Stimulated activated CD8-positive, alpha-beta memory T cell treated with anti-CD3 and anti-CD28 coated beads, Interleukin-4, amount 100 ng/mL, for 4 hours (primary cell): ENCODE results near the gene ASPSCR1.
"Not testable (repeated sequence)": the region's sequence is repeated elsewhere in the genome, so short reads cannot be mapped to it uniquely, and the experiment has no call there.

ENCODE experiments used
- DNase-seq, 2 donors: peaks; one replicate each; pipeline ENCODE4 v3.0.0-alpha.2; 2020; ENCODE audit warnings: low read depth in 2 of 2, low spot score in 1 of 2

Gene ASPSCR1

DNA sequence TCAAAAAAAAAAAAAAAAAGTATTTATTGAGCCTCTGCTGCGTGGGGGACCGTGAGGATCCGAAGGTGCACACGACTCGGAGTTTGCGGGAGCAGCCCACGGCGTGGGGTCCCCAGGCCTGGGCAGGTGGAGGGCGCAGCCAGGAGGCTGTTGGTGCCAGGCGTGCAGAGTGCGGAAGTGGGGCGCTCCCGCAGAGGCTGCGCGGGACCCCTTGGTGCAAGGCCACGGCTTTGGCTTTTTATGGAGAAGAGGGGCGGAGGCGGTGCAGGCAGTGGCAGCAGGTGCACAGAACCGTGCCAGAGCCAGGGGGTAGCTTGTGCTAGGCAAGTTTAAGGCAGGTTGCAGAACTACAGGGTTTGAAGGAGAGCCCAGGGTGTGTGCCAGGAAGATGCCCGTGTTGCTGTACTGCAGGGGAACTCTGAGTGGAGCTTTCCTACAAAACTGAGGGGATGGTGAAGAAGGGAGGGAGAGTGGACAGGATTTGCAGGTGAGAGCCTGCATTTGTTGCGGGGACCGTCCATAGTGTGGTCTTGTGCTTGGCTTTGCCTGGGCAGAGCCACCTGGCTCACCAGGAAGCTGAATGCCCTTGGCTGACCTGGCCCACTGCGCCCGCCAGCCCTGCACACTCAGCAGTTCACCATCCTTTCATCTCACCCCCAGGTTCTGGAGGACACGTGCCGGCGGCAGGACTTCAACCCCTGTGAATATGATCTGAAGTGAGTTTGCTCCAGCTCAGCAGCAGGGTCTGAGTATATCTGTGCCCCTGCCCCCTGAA is 1.3 kb downstream of the ASPSCR1 start:
- no peak for DNase-seq

DNA sequence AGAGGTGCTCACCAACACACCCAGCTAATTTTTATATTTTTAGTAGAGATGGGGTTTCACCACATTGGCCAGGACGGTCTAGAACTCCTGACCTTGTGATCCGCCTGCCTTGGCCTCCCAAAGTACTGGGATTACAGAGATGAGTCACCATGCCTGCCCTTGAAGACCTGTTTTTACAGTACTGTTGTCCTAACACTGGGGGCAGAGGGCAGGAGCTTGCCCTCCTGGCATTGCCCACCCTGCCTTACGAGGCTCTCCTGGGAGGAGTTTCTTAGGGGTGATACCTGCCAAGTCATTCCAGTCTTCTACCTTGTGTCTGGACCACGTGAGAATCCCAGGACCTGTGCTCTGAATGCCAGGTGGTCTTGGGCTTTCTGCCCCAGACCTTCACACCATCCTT is 2.7 kb downstream of the ASPSCR1 start:
- no peak for DNase-seq

DNA sequence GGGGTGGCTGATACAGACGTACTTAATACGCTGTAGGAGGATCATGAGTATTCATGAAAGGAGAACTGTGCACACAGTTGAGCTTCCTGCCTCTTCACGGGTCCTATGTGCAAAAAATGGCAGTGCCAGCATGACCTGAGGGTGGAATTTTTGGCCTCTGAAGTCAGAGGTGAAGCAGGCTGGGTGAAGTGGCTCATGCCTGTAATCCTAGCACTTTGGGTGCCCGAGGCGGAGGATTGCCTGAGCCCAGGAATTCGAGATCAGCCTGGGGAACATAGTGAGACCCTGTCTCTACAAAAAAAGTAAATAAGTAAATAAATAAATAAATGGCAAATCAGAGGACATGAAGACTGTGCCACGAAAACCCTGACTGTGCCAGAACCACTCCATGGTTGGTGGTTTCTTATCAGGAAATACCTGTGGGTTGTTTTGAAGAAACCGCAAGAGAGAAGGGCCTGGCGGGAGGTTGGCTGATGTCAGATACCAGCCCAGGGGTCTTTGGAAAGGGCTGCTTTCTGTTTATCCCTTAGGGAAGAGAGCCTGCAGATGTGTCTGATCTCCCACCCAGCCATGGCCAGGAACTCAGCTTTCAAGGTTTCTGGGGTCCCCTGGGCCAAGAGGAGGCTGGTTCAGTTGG is 3.4 kb downstream of the ASPSCR1 start:
- no peak for DNase-seq

DNA sequence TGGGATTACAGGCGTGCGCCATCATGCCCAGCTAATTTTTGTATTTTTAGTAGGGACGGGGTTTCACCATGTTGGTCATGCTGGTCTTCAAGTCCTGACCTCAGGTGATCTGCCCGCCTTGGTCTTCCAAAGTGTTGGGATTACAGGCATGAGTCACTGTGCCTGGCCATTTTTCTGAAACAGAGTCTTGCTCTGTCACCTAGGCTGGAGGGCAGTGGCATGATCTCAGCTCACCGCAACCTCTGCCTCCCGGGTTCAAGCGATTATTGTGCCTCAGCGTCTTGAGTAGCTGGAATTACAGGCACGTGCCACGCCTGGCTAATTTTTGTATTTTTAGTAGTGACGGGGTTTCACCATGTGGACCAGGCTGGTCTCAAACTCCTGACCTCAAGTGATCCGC is 4.1 kb downstream of the ASPSCR1 start:
- DNase-seq = not testable (repeated sequence)

DNA sequence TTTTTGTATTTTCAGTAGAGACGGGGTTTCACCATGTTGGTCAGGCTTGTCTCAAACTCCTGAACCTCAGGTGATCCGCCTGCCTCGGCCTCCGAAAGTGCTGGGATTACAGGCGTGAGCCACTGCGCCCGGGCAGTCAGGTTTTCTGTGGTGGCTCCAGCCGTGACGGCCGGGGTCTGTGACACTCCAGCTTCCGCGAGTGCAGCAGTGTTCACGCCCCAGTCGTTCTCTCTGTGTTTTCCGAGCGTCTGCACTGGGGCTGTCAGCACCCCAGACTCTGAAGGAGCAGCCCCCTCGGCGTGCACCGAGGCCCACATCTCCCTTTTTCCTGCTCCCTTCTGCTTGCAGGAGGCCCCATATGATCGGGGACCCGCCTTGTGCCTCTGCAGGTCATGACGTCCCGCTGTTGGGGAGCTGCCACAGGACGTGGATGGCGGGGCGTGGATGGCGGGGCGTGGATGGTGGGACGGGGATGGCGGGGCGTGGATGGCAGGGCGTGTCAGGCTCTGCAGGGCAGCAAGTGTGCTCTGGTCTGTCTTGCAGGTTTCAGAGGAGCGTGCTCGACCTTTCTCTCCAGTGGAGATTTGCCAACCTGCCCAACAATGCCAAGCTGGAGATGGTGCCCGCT is 5.7 kb downstream of the ASPSCR1 start:
- no peak for DNase-seq

DNA sequence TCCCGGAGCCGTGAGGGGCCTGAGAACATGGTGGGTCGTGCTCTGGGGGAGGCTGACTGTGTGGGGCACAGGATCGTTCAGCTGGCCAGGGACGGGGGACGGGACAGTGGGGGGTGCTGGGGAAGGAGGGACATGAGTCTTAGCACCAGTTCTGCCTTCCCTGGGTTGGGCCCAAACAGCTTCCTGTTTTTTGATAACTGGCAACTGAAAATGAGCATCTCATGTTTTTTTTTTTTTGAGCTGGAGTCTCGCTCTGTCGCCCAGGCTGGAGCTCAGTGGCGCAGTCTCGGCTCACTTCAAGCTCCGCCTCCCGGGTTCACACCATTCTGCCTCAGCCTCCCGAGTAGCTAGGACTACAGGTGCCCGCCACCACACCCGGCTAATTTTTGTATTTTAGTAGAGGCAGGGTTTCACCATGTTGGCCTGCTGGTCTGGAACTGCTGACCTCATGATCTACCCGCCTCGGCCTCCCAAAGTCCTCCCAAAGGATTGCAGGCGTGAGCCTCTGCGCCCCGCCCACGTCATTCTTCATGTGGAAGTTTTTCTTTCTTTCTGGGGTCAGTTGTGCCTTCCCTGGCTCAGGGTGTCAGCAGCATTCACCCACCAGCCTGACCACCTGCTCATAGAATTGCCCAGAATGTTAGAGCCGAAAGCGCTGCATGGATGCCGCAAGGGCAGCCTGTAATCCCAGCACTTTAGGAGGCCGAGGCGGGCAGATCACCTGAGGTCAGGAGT is 6.4 kb downstream of the ASPSCR1 start:
- no peak for DNase-seq

DNA sequence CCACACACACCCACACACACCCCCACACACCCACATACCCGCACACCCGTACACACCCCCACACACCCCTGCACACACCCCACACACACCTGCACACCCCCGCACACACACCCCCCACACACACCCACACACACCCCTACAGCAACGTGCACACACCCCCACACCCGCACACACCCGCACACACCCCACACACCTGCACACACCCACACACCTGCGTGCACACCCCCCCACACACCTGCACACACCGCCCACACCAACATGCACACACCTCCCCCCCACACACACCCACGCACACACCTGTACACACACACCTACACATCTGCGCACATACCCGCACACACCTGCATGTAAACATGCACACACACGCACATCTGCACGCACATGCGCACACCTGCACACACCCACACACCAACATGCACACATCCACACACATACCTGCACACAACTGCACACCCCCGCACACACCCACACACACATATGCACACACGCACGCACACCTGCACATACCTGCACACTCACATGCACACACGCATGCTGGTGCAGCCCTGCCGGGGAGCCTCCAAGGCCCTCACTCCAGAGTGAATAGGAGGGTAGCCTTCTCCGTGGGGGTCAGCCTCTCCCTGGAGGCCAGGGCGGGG is 7.5 kb downstream of the ASPSCR1 start:
- DNase-seq = no peak

DNA sequence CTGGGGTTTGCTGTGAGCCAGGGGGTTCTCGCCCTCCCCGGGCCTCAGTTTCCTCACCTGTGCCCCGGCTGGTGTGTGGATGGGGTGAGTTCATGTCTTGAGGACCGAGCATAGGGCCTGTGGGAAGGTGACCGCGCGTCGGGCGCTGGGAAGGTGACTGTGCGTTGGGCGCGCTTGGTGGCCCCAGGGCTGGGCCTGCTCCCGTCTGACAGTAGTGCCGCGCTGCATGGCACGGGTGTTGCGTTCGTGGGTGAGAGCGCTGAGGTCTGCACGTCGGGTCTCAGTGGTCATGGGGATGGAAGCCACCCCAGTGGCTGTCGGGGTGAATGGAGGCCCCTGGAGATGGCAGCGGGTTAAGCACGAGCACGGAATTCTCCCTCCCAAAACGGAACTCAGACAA is 9.2 kb downstream of the ASPSCR1 start:
- no peak for DNase-seq

DNA sequence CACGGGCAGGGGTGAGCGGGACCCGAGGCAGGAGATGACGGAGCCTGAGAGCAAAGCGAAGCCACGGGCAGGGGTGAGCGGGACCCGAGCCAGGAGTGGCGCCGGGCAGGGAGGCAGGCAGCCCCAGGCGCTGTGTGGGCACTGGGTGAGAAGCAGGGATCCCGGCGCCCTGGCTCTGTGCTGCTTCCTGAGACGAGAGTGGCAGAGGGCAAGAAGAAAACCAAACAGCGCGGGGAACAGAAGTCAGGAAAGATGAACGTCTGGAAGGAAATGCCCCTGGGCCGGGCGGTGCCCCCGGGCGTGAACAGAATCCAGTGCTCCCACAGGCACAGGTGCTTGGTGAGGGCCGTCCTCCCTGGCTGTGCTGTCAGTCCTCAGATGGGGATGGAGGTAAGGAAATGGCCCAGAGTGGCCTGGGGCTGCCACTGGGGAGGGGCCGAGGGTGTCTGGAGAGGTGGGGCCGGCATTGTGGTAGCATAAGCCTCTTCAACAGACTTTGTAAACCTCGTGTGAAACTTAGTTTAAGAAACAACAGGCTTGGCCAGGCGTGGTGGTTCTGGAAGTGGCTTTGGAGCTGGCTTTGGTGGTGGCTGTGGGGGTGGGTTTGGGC is 9.8 kb downstream of the ASPSCR1 start:
- DNase-seq = no peak

DNA sequence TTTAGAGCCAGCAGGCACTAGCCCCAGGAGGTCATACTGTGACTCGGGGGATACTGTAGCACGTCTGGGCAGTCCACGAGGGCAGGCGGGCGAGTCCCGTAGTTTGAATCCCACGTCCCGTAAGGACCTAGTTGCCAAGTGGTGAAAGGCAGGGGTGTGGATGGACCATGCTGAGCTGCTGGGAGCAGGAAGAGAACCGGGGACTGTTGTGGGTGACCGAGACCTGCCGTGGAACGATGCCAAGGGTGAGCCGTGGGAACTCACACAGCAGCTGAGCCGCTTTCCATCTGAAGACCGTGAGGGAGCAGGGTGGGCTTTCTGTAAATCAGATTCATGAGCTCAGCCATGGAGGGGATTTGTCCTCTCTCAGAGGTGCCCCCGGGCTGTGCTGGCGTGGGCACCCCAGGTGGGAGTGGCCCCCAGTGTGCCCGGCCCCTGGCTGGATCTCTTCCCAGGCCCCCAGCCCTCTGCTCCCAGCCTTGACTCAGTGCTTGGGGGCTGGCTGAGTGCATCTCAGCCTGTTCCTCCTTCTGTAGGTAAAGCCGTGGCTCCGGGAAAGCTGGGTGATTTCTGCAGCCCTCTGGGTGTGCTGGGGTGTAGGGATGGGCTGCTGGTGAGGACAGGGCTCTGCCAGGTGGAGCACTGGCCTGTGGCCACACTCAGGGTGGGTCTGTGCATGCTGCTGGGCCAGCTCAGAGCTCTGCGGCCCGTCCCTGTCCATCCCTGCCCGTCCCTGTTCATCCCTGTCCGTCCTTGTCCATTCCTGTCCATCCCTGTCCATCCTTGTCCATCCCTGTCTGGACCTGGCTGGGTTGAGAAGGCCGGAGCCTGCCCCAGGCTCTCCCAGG is 13.6 kb downstream of the ASPSCR1 start:
- DNase-seq = no peak

DNA sequence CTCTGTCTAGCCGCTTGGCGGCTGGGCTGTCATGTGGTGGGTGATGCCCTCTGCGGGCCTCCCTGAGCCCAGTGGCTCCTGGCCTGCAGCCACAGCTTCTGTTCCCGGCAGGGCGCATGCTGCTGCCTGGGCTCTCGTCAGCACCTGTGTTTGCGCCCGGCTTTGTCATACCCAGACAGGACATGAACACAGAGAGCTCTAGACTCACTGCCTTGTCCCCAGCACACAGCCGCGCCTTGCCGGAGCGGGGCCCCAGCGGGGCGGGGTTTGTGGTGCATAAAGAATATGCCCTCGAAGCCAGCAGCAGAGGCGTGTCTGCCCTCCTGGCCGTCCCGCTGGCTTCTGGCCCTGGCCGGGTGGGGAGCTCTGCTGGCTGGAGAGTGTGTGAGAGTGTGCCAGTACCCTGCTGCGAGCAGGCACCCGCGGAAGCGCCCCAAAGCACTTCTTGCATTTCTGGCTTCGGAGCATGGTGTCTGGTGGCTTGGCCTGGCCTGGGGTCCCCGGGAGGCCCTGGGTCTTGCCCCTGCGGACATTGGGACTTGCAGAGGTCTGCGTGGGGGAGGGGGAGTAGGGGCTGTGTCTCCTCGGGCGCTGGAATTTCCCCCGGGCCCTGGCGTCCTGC is 14.4 kb downstream of the ASPSCR1 start:
- DNase-seq = no peak

DNA sequence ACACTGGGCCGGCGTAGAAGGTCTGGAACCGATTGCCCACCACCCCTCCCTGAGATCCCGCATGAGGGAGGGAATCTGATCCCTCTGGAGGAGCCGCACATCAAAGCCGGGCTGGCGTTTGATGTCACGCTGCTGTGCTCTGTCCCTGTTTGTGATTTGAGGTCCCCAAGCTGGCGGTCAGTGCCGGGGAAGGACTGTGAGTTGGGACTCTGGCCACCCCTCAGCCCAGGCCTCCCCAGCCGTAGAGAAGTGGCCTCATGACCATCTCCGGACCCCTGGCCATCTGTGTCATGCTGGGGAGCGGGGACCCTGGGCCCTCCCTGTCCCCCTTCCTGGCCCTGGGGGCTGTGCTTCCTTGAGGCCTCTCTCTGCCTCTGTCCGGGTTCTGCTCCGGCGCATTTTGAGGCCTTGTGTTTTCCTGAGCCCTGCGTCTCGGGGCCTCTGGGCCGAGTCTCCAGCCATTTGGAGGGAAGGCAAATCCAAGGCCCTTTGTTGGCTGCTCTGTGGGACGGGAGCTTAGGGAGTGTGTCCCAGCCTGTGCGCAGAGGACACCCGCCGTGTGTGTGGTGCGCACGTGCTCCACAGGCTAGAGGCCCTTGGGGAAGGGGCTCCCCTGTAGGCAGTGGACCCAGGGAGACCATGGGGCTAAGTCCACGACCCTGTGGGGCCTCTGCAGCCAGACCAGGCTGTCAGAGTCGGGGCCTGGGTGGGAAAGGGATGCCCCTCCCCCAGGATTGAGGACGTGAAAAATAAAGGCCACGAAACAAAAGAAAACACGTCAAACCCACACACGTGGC is 15.1 kb downstream of the ASPSCR1 start:
- DNase-seq = no peak

DNA sequence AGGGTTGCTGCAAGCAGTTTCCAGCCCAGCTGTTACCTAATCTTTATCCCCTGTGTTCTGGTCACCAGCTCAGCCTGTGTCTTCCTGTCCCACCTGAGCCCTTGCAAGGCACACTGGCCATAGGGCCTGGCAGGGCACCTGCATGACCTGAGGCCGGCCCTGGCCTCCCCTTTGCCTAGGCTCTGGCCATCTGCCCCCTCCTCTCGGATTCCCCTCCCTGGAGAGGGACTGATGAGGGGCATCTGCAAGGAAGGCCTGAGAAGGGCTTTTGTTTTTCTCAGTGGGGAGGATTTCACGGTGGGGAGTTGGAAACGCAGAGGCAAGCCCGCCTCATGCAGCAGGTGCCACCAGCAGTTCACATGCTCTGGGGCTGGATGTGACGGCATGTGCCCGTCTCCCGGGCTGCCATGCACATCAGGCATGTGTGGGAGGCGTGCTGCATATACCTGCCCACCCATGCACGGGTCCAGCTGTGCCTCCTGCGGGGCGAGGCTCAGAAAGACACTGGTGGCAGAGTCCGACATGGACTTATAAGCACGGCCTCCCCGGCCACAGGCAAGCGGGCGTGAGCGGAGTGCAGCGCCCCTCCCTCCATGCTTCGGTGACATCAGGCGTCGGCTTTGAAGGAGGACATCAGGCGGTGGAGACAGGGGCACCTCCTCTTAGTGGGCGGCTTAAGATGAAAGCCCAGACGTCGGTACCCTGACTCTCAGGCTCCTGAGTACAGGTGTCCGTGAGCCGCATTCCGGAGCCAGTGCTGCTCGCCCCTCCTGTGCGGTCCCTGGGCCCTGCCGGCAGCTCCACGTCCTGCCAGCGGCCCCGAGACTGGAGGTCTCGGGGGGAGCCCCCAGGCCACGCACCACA is 16.5 kb downstream of the ASPSCR1 start:
- no peak for DNase-seq

DNA sequence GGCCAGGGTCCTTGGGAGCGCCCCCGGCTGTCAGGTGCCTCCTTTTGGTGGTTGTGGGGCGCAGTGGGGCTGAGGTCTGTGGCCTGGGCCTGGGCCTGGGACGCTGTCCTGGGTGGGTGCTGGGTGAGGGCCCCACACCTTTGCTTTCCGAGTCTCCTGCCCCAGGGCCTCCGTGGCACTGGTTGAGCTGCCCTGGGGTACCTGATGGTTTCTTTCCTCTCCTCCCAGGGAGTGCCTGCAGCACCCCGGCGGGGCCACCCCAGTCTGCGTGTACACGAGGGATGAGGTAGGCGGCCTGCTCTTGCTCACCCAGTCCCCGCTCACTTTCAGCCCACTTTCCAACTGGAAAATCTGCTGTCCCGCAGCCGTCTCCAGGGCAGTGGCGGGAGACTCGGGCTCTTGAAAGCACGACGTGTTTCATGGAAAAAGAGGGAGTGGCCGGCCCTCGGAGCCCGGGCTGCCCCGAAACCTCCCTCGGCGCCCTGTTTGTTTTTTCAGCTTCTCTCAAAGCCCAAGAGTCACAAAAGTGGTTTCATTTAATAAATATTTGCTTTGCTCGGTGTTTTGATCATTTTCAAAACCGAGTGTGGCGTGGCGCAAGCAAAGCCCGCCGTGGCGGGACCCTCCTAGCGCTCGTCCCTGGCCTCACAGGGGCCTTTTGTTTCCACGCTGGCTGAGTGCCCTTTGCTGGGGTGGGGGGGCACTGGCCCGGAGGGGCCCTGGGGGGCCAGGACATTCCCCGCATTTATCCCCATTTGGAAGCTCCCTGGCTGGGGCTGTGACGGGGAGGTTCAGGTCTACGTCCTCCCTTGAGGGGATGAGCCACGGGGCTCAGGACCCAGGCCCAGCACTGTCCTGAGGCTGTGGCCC is 17.4 kb downstream of the ASPSCR1 start:
- no peak for DNase-seq

DNA sequence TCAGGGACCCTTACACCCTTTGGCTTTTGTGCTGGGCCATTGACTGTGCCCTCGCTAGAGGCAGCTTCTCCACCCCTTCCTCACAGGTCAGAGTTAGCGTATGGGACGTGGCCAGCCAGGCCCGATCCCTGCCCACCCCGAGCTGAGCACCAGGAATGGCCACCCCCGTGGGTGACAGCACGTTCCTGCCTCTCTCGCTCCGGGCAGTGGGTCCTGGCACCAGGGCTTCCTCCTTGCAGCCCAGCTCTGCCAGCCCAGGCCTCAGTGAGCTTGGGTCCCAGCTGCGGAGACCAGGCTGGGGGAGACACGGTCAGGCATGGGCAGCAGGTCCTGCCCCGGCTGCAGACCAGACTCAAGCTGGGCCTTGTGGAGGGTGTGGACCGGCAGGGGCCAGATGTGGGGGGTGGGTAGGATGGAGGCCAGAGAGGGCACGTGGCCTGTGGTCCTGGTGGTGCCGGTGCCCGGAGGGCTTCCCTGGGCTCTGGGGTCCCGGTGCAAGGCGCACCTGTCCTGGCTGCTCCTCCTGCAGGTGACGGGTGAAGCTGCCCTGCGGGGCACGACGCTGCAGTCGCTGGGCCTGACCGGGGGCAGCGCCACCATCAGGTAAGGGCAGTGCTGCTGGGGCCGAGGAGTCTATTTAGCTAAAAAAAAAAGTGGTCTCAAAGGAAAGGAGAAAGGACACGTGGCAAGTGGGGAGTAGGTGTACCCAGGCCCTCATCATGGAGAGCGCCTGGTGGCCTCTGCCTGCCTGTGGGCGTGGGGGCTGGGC is 18.2 kb downstream of the ASPSCR1 start:
- no peak for DNase-seq

DNA sequence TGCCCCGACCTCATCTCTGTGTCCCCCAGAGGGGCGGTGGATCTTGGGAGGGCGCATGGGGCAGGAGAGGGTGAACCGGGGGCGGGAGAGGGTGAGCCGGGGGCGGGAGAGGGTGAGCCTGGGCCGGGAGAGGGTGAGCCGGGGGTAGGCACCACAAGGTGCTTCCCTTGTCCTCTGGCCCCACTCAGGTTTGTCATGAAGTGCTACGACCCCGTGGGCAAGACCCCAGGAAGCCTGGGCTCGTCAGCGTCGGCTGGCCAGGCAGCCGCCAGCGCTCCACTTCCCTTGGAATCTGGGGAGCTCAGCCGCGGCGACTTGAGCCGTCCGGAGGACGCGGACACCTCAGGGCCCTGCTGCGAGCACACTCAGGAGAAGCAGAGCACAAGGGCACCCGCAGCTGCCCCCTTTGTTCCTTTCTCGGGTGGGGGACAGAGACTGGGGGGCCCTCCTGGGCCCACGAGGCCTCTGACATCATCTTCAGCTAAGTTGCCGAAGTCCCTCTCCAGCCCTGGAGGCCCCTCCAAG is 18.9 kb downstream of the ASPSCR1 start:
- no peak for DNase-seq
